HFF-Myc (cell line): ENCODE data around the gene ADGRD1.

Experiments
- DNase-seq: peaks from one replicate; pipeline ENCODE4 v3.0.0-alpha.2; 2011; ENCODE audit warnings: low read depth; ENCODE audit errors: extremely low read depth
- H3K4me3 ChIP-seq: replicated peaks from 2 replicates; pipeline ENCODE4 v1.5.1; 2011; ENCODE audit warnings: low read depth, mild to moderate bottlenecking, control low read depth, low read length
- CTCF ChIP-seq: IDR thresholded peaks from 2 replicates; pipeline ENCODE4 v1.5.1; 2012; ENCODE audit warnings: mild to moderate bottlenecking, low read depth, low read length, control low read depth; ENCODE audit errors: missing control alignments

Gene ADGRD1

GRCh38 chr12:131091976-131092691 lies 138.4 kb downstream of the ADGRD1 start:
- TF ChIP-seq CTCF = no peak
- DNase-seq = no peak
- H3K4me3 ChIP-seq = no peak overlapping the region

- no peak for DNase-seq
- TF ChIP-seq CTCF = no peak
- no peak overlapping the region for H3K4me3 ChIP-seq
Observed at GRCh38 chr12:131092901-131093603, 139.3 kb downstream of the ADGRD1 start.

GRCh38 chr12:131093604-131093955 lies 139.9 kb downstream of the ADGRD1 start:
- no peak for TF ChIP-seq CTCF
- no peak for DNase-seq
- H3K4me3 ChIP-seq = no peak overlapping the region

- no peak overlapping the region for H3K4me3 ChIP-seq
- no peak for TF ChIP-seq CTCF
- DNase-seq = no peak
Observed at GRCh38 chr12:131093971-131094830, 140.5 kb downstream of the ADGRD1 start.

GRCh38 chr12:131094831-131095805 lies 141.4 kb downstream of the ADGRD1 start:
- no peak for DNase-seq
- no peak overlapping the region for H3K4me3 ChIP-seq
- no peak for TF ChIP-seq CTCF
